Brain microvascular endothelial cell (primary cell): ENCODE results near the gene MRPL3.

Experiments
- DNase-seq: peaks from one replicate; pipeline ENCODE4 v3.0.0-alpha.2; 2020
- H3K27ac ChIP-seq: fragments of 250-450 bp; sonication (Bioruptor Pico); 2 replicates; pipeline ENCODE4 v1.5.1; 2020; ENCODE audit warnings: mild to moderate bottlenecking, moderate library complexity
- H3K27me3 ChIP-seq: fragments of 250-450 bp; sonication (Bioruptor Pico); replicated peaks from 2 replicates; pipeline ENCODE4 v1.5.1; 2020; ENCODE audit warnings: mild to moderate bottlenecking
- H3K36me3 ChIP-seq: fragments of 250-450 bp; sonication (Bioruptor Pico); replicated peaks from 2 replicates; pipeline ENCODE4 v1.5.1; 2020; ENCODE audit warnings: mild to moderate bottlenecking
- H3K4me3 ChIP-seq: 2 replicates; pipeline ENCODE4 v1.5.1; 2011; ENCODE audit warnings: low read depth, mild to moderate bottlenecking, control low read depth, low read length, moderate library complexity
- in situ Hi-C: cut with HindIII; loops from 2 replicates; pipeline ENCODE4 v1.10.0; 2017; ENCODE audit warnings: low sequenced_read_pairs, low pct_ligation_motif_present
- TF ChIP-seq, protein P1 (sequence below): IDR thresholded peaks from 2 replicates; pipeline ENCODE4 v1.5.1; 2011; ENCODE audit warnings: low read depth, mild to moderate bottlenecking, moderate library complexity, low read length, control low read depth, inconsistent platforms; ENCODE audit errors: missing control alignments

The MRPL3 gene

DNA sequence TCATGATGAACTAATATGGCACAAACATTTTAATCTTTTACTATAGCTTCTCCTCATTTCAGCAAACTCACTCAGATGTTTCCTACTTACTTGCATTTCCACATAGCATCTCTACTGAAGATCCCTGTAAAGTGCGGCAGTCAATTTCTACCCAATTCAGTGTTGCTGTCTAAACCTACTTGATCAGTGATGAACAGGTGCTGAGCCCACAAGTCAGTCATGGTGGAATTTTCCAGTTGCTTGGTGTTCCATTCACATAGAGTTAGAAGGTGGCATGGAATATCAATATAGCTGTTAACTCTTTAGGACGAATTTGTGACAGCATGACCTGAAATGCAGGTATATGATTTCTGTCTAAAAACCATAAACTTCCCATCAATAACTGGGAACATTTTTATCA, 22.7 kb downstream of the MRPL3 start:
- no peaks in the 10 kb centered on the region for H3K27me3 ChIP-seq
- no peak overlapping the region for H3K27ac ChIP-seq
- in situ Hi-C loops = no loop called here
- peaks cover 8% of the 10 kb centered on the region for H3K36me3 ChIP-seq
- TF ChIP-seq, protein P1, sequence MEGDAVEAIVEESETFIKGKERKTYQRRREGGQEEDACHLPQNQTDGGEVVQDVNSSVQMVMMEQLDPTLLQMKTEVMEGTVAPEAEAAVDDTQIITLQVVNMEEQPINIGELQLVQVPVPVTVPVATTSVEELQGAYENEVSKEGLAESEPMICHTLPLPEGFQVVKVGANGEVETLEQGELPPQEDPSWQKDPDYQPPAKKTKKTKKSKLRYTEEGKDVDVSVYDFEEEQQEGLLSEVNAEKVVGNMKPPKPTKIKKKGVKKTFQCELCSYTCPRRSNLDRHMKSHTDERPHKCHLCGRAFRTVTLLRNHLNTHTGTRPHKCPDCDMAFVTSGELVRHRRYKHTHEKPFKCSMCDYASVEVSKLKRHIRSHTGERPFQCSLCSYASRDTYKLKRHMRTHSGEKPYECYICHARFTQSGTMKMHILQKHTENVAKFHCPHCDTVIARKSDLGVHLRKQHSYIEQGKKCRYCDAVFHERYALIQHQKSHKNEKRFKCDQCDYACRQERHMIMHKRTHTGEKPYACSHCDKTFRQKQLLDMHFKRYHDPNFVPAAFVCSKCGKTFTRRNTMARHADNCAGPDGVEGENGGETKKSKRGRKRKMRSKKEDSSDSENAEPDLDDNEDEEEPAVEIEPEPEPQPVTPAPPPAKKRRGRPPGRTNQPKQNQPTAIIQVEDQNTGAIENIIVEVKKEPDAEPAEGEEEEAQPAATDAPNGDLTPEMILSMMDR = no peak
- H3K4me3 ChIP-seq = no peak overlapping the region
- no peak for DNase-seq

DNA sequence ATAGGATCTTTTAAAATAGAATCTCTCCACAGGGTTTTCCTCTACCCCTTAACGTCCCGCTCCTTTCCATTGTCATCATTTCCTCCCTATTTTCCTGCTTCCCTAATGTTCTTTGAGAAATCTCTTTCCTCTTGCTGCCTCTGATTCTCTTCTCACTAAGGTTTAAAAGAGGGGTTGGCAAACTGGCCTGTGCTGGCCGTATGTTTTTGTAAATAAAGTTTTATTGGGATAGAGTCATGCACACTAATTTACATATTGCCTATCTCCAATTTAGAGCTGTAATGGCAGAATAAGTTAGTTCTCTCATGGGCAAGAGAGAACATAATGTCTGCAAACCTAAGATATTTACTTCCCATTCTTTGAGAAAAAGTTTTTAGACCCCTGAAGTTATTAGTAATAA, 25.0 kb downstream of the MRPL3 start:
- Histone ChIP-seq H3K36me3 (peaks cover 3% of the 10 kb centered on the region), H3K4me3 (no peak overlapping the region), H3K27ac (no peak overlapping the region), H3K27me3 (no peaks in the 10 kb centered on the region)
- no peak for DNase-seq
- in situ Hi-C loops = no loop called here
- TF ChIP-seq, protein P1 = no peak

DNA sequence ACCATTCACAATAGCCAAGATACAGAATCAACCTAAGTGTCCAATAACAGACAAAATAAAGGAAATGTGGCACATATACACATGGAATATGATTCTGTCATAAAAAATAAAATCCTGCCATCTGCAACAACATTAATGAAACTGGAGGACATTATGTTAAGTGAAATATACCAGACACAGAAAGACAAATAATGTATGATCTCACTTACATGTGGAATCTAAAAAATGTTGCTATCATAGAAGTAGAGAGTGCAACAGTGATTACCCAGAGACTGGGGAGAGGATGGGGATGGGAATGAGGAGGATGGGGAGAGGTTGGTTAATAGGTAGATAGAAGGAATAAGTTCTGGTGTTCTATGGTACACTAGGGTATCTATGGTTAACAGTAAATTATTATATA, 28.7 kb downstream of the MRPL3 start:
- in situ Hi-C loops = no loop called here
- H3K27ac ChIP-seq = no peak overlapping the region
- no peaks in the 10 kb centered on the region for H3K27me3 ChIP-seq
- TF ChIP-seq, protein P1 = no peak
- no peak for DNase-seq
- peaks cover 14% of the 10 kb centered on the region for H3K36me3 ChIP-seq
- H3K4me3 ChIP-seq = no peak overlapping the region

DNA sequence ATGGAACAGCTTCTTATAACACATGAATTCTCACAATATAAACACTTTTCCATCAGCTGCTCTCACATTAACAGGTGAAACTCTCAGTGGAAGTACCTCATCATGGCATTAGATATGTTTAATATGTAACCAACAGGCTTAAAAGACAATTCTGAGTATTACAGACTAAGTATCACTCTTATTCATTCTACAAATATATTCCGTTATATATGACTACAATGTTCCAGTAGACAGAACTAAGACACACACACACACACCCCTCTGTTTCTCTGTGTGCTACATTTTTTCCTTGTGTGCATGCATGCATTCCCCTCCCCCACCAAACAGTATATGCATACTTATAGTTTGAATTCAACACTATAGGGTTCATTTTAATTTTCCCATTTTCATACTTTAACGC, 32.4 kb downstream of the MRPL3 start:
- Histone ChIP-seq H3K36me3 (peaks cover 32% of the 10 kb centered on the region), H3K4me3 (no peak overlapping the region), H3K27me3 (no peaks in the 10 kb centered on the region), H3K27ac (no peak overlapping the region)
- TF ChIP-seq, protein P1 = no peak
- in situ Hi-C loops = no loop called here
- no peak for DNase-seq

DNA sequence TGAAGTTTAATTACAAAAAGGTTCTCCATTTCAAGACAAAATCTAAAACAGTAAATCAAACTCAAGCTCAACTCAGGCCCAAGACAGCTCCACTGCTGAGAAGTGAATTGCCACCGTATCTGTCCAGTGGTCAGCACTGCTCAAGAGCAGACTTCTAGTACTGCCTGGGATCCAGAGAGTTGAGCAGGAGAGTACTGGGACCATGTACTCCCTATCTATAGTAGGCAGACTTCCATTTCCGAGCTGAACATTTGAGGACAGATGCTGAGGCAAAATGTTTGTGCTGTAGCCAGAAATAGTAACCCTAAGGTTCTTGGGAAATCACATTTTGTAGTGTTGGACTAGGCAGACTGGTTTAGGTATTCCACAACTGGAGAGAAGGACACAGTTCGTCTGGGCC, 44.1 kb downstream of the MRPL3 start:
- H3K4me3 ChIP-seq = no peak overlapping the region
- in situ Hi-C loops = no loop called here
- DNase-seq = no peak
- H3K36me3 ChIP-seq = peaks cover 9% of the 10 kb centered on the region
- no peaks in the 10 kb centered on the region for H3K27me3 ChIP-seq
- TF ChIP-seq, protein P1 = no peak
- no peak overlapping the region for H3K27ac ChIP-seq

DNA sequence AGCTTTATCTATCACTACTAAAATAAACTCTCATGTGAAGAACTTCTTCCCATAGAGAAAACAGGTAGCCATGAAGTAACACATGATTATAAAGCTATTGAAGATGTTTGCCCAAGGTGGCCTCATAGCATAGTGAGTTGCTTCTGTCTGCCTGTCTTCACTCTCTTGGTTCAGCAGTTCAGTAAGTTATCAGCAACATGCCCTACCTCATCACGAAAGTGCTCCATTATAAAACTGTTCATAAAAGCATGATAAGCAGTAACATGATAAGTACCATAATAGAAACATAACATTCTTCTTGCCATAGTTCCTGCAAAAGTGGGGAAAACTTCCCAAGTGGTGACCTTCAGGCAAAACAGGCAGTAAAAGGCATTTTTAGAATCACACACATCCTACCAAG, 45.6 kb downstream of the MRPL3 start:
- in situ Hi-C loops = no loop called here
- Histone ChIP-seq H3K36me3 (peaks cover 6% of the 10 kb centered on the region), H3K27ac (no peak overlapping the region), H3K4me3 (no peak overlapping the region), H3K27me3 (no peaks in the 10 kb centered on the region)
- DNase-seq = no peak
- TF ChIP-seq, protein P1 = no peak
